ENCODE results near the gene DCD. TPM values are rescaled to one million over a fixed set of nuclear protein-coding genes. Genes with fewer than 3 reads are reported as not detected.
"Not testable (repeated sequence)": the region's sequence is repeated elsewhere in the genome, so short reads cannot be mapped to it uniquely, and the experiment has no call there.

The DCD gene, protein sequence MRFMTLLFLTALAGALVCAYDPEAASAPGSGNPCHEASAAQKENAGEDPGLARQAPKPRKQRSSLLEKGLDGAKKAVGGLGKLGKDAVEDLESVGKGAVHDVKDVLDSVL
- total RNA-seq (2014; rRNA removed; shearing (Covaris generic)): not detected in 2 replicates

GRCh38 chr12:54648265-54648664 lies at the start of gene DCD:
Gene DCD (minus strand): TSS chr12:54648365. CDS start chr12:54648303, 62 bp downstream.
- no peak for DNase-seq (ENCODE audit: low spot score)
- in situ Hi-C loops (cut with HindIII; ENCODE audit: low sequenced_read_pairs): no loop called here

- in situ Hi-C loops (cut with HindIII; ENCODE audit: low sequenced_read_pairs): no loop called here
- DNase-seq (ENCODE audit: low spot score): no peak
Measured at GRCh38 chr12:54697851-54698250, 49.7 kb upstream of the DCD start.

GRCh38 chr12:54692353-54692752 lies 44.2 kb upstream of the DCD start:
- DNase-seq (ENCODE audit: low spot score): no peak
- in situ Hi-C loops (cut with HindIII; ENCODE audit: low sequenced_read_pairs): no loop called here

DNA sequence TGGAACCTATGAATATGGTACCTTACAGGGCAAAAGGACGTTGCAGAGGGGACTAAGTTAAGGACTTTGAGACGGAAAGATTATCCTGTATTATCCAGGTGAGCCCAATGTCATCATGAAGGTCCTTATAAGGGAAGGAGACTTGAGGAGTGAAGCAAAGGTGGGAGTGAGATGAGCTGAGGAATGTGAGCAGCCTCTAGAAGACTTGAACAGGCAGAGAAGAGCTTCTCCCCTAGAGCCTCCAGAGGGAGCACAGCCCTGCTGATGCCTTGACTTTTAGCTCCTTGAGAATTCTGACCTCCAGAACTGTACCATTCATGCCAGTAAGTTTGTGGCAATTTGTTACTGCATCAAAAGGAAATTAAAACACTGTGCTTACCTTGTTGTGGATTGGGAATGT lies 41.8 kb upstream of the DCD start:
- in situ Hi-C loops (cut with HindIII; ENCODE audit: low sequenced_read_pairs): no loop called here
- no peak for DNase-seq (ENCODE audit: low spot score)

- peak; percentile 11 for DNase-seq (ENCODE audit: low spot score)
- in situ Hi-C loops (cut with HindIII; ENCODE audit: low sequenced_read_pairs): no loop called here
Measured at GRCh38 chr12:54689034-54689372, 40.8 kb upstream of the DCD start.

GRCh38 chr12:54688309-54689033 lies 40.3 kb upstream of the DCD start:
- in situ Hi-C loops (cut with HindIII; ENCODE audit: low sequenced_read_pairs): no loop called here
- no peak for DNase-seq (ENCODE audit: low spot score)

DNA sequence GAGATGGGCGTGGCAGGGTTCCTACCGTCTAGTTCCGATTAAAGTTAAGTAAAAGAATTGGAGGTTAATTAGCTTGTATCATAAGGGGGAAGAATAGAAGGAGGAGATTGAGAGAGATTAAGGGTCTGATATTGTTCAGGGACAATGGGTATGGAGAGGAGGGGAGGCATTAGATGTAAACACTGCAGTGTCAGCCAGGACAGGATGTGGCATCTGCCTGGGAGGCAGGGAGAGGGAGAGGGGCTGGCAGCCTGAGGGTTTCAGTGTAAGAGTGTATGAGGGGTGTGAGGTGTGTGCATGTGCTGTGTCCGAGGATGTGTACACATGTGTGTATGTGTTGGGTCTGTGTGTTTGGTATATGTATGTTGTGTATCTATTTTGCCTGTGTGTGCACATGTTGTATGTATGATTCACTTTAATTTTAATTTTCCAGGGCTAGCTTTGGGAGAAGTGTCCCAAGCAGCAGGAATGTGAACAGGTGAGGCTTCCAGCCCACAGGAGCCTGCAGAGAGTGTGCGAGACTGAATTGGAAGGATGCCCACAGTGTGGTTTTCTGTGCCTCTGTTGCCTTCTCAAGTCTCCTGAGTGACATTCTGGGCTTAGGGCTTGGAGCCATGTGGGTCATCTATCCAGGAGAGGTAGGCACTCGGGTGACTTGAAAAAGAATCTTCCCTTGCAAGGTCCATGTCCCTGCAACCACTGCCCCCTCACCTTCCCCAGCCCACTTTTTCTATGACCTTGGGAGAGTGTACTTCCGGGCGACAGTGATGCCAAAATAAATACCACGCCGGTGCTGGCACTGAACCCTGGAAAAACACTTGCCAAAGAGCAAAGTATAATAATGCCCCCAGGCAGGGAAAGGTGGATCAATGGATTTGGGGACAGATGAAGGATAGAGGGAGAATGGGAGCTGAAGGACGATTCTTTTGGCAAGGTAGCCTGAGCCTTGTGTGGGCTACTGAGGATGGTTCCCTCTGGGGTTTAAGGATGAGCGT lies 36.8 kb upstream of the DCD start:
- no peak for DNase-seq (ENCODE audit: low spot score)
- in situ Hi-C loops (cut with HindIII; ENCODE audit: low sequenced_read_pairs): no loop called here

- no peak for DNase-seq (ENCODE audit: low spot score)
- in situ Hi-C loops (cut with HindIII; ENCODE audit: low sequenced_read_pairs): no loop called here
Measured at GRCh38 chr12:54683398-54683797, 35.2 kb upstream of the DCD start.

DNA sequence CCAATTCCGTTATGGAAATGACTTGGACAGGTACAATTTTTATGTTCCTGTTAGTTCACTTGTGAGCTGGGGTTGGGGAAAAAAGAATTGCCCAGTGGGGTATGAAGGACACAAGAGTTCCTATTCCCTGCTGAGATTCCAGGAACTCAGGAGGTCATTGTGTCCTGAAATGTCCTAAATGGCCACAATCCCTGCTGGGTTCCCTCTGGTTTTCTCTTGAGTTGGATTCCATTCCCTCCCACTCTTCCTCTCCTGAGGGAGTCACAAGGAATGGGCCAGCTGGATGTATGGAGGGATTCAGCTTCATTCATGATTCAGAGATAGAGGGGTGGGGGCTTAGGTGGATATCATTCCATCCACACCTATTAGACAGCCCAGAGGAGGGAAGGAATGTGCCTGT lies 34.5 kb upstream of the DCD start:
- no peak for DNase-seq (ENCODE audit: low spot score)
- in situ Hi-C loops (cut with HindIII; ENCODE audit: low sequenced_read_pairs): no loop called here

DNA sequence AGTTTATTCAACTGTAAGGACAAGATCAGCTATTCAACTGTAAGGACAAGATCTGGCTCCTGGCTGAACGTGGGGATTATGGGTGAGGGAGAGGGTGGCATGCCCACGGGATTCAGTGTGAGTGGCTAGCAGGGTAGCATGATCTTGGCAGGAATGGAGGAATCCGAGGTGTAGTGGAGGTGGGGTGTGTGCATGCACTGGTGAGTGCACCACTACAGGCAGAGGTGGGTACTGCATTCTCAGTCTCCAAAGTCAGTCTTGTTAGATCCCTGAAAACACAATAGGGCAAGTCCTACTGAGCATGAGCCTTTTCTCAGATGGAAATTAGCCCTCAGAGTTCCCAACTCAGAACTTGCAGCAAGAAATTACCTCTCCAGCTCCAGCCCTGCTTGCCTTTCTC lies 32.2 kb upstream of the DCD start:
- in situ Hi-C loops (cut with HindIII; ENCODE audit: low sequenced_read_pairs): no loop called here
- DNase-seq (ENCODE audit: low spot score): no peak

GRCh38 chr12:54678131-54678530 lies 30.0 kb upstream of the DCD start:
- DNase-seq (ENCODE audit: low spot score): no peak
- in situ Hi-C loops (cut with HindIII; ENCODE audit: low sequenced_read_pairs): no loop called here

GRCh38 chr12:54667945-54668344 lies 19.8 kb upstream of the DCD start:
- in situ Hi-C loops (cut with HindIII; ENCODE audit: low sequenced_read_pairs): no loop called here
- no peak for DNase-seq (ENCODE audit: low spot score)

GRCh38 chr12:54666008-54666407 lies 17.8 kb upstream of the DCD start:
- no peak for DNase-seq (ENCODE audit: low spot score)
- in situ Hi-C loops (cut with HindIII; ENCODE audit: low sequenced_read_pairs): no loop called here

GRCh38 chr12:54665022-54665635 lies 17.0 kb upstream of the DCD start:
- DNase-seq (ENCODE audit: low spot score); in situ Hi-C loops (cut with HindIII; ENCODE audit: low sequenced_read_pairs): not testable (repeated sequence)

- no peak for DNase-seq (ENCODE audit: low spot score)
- in situ Hi-C loops (cut with HindIII; ENCODE audit: low sequenced_read_pairs): no loop called here
Measured at GRCh38 chr12:54663603-54664002, 15.4 kb upstream of the DCD start.

DNA sequence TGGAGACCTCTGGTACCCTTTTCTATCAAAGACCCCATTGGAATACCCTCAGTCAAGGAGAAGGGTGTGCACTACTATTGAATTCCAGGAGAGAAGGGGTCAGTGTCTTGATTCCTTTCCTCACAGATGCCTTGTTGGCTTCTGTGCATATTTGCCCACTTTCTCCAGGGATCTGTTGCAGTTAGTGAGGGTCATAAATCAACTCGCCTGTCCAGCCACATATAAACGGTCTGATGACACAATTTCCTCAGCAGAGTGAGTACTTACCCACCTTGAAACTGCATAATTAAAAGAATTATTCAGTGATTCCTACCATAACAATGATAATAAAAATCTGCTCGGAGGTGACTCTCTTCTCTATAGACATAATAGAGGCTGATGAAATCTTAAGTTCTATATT lies 13.9 kb upstream of the DCD start:
- in situ Hi-C loops (cut with HindIII; ENCODE audit: low sequenced_read_pairs): no loop called here
- no peak for DNase-seq (ENCODE audit: low spot score)

GRCh38 chr12:54661048-54661447 lies 12.9 kb upstream of the DCD start:
- in situ Hi-C loops (cut with HindIII; ENCODE audit: low sequenced_read_pairs): no loop called here

DNA sequence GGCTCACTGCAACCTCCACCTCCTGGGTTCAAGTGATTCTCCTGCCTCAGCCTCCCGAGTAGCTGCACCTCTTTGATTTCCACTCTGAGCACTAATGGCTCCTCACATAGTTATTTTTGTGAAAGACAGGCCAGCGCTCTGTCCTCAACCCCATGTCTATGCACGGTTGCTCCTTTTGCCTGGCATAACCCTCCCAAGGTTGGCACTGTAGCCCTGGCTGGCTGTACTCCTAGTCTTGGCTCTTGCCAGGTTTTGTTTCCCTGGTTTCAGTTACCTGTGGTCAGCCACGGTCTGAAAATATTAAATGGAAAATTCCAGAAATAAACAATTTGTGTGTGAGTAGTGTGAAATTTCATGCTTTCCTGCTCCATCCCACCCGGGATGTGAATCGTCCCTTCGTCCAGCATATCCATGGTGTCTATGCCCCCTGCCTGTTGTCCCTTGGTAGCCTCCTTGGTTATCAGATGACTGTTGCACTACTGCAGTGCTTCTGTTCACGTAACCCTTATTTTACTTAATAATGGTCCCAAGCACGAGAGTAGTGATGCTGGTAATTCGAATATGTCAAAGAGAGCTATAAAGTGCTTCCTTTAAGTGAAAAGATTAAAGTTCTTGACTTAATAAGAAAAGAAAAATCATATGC lies 12.3 kb upstream of the DCD start:
- peak; percentile 88 for DNase-seq (ENCODE audit: low spot score)
- in situ Hi-C loops (cut with HindIII; ENCODE audit: low sequenced_read_pairs): no loop called here

More at GRCh38 chr12:54661048-54661447, 12.9 kb upstream of the DCD start:
- peak; percentile 19 for DNase-seq (ENCODE audit: low spot score)

All from G401 (cell line).